ENCODE results near the gene C10orf90.

GRCh38 chr10:126465771-126466170 lies 204.7 kb downstream of the C10orf90 start:
- TF ChIP-seq, protein P1, sequence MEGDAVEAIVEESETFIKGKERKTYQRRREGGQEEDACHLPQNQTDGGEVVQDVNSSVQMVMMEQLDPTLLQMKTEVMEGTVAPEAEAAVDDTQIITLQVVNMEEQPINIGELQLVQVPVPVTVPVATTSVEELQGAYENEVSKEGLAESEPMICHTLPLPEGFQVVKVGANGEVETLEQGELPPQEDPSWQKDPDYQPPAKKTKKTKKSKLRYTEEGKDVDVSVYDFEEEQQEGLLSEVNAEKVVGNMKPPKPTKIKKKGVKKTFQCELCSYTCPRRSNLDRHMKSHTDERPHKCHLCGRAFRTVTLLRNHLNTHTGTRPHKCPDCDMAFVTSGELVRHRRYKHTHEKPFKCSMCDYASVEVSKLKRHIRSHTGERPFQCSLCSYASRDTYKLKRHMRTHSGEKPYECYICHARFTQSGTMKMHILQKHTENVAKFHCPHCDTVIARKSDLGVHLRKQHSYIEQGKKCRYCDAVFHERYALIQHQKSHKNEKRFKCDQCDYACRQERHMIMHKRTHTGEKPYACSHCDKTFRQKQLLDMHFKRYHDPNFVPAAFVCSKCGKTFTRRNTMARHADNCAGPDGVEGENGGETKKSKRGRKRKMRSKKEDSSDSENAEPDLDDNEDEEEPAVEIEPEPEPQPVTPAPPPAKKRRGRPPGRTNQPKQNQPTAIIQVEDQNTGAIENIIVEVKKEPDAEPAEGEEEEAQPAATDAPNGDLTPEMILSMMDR (IDR thresholded peaks at IDR 0.05), result no peak
- no peak for TF ChIP-seq EP300 (IDR thresholded peaks at IDR 0.05)
- no peak for TF ChIP-seq POLR2A (IDR thresholded peaks at IDR 0.05; ENCODE audit: low read depth)
- TF ChIP-seq POLR2AphosphoS5 (IDR thresholded peaks at IDR 0.05), result no peak
